Activated T-cell treated with anti-CD3 and anti-CD28 coated beads, Interleukin-2, amount 50 U/mL, for 4 hours (primary cell): ENCODE data around the gene SFRP2. TPM values are rescaled to one million over a fixed set of nuclear protein-coding genes. Genes with fewer than 3 reads are reported as not detected.

Experiments
- ATAC-seq, 2 donors: fragments of 200-7000 bp; cut with Tn5 transposase; one replicate each; pipeline ENCODE4 v1.10.0; 2021
- DNase-seq: peaks from one replicate; pipeline ENCODE4 v3.0.0-alpha.2; 2020
- H3K27me3 Mint-ChIP-seq: one replicate; pipeline ENCODE4 v1.8.0; 2021; ENCODE audit warnings: low read depth, mixed read lengths
- H3K36me3 Mint-ChIP-seq: one replicate; pipeline ENCODE4 v1.8.0; 2022; ENCODE audit warnings: mixed read lengths; ENCODE audit not compliant: insufficient read depth
- H3K4me1 Mint-ChIP-seq: one replicate; pipeline ENCODE4 v1.8.0; 2021; ENCODE audit warnings: low read depth, mixed read lengths
- H3K4me3 Mint-ChIP-seq: one replicate; pipeline ENCODE4 v1.8.0; 2021; ENCODE audit warnings: mild to moderate bottlenecking, moderate library complexity, mixed read lengths
- H3K9me3 Mint-ChIP-seq: one replicate; pipeline ENCODE4 v1.8.0; 2021; ENCODE audit warnings: mixed read lengths
- total RNA-seq, 3 donors: library from RNA; stranded (reverse); gene quantifications; one replicate each; pipeline ENCODE4 v1.2.1, GENCODE V29; 2021

Gene SFRP2
- total RNA-seq, 3 donors from 2014 or later: 0.24 to 0.68 (median 0.40) TPM

DNA sequence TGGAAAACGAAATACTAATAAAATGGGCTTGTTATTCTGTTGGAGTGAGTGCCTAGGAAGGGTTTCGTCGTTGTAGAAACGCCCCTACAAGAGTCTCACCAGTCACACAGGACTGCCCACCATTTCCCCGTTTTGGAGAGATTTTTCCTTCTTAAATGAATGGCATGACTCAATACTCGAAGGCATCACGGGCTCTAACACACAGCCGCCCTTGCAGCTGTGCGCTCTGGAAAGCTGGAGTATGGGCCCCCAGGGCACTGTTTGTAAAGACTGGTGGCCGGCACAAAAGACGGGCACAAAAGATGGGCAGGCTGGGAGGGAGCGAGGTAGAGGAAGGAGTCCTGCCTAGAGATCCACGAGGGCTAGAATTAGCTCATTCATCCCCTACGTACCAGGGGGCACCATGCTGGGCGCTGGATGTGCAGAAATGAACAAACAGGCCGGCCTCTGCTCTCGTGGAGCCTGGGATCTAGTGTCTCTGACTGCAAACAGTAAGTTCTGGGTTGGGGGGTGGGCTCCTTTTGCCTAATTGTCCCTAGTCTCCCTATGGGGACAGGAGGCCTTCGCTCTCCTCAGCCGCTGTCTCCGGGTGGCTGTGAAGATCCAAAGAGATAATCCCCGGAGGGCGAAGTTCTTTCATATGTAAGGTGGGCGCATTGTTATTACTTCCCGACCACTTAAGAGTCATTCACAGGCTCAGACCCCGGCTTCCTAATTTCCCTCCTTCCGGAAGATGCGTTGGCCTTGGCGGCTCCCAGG lies 1.0 kb upstream of the SFRP2 start:
- DNase-seq: no peak
- no peak for ATAC-seq
- H3K4me3 Mint-ChIP-seq: peak overlapping the region; percentile 25
- H3K36me3 Mint-ChIP-seq: no peaks in the 10 kb centered on the region
- H3K27me3 Mint-ChIP-seq: peaks cover 90% of the 10 kb centered on the region
- H3K9me3 Mint-ChIP-seq: no peaks in the 10 kb centered on the region
- H3K4me1 Mint-ChIP-seq: peaks cover 35% of the 10 kb centered on the region

- Mint-ChIP-seq H3K36me3 (no peaks in the 10 kb centered on the region), H3K4me3 (peak overlapping the region; percentile 60), H3K4me1 (peaks cover 35% of the 10 kb centered on the region), H3K27me3 (peaks cover 84% of the 10 kb centered on the region), H3K9me3 (no peaks in the 10 kb centered on the region)
- DNase-seq (no peak), ATAC-seq (no peak)
These were observed 851 bp downstream of the SFRP2 start for GRCh38 chr4:153788051-153788412.

GRCh38 chr4:153787575-153787974 lies 1.3 kb downstream of the SFRP2 start:
- H3K27me3 Mint-ChIP-seq: peaks cover 81% of the 10 kb centered on the region
- no peak overlapping the region for H3K4me3 Mint-ChIP-seq
- ATAC-seq (no peak), DNase-seq (no peak)
- no peaks in the 10 kb centered on the region for H3K36me3 Mint-ChIP-seq
- peaks cover 32% of the 10 kb centered on the region for H3K4me1 Mint-ChIP-seq
- no peaks in the 10 kb centered on the region for H3K9me3 Mint-ChIP-seq

DNA sequence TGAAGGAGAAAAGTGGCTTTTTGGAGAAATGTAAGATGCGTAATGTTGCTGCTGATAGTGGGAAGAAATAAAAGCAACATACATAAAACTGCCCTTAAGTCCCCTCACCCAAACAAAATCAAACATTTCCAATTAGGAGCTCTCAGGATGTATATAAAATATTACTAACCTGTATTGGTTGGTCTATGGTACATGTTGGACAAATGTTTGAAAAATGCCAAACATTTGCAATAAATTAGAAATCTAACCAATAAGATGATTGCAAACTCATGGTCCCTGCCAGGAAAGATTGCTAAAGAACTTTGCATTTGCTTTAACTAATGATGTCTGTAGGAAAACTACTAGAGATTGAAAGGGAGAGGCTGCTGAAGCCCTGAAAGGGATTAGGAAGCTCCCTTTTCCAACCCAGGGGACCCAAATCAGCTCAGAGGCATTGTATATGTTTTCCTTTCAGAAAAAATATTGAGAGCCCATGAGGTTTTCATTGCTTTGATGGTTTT lies 1.8 kb downstream of the SFRP2 start:
- H3K36me3 Mint-ChIP-seq: no peaks in the 10 kb centered on the region

GRCh38 chr4:153785910-153786721 lies 2.8 kb downstream of the SFRP2 start:
- DNase-seq (no peak), ATAC-seq (no peak)
- no peaks in the 10 kb centered on the region for H3K36me3 Mint-ChIP-seq
- H3K27me3 Mint-ChIP-seq: peaks cover 77% of the 10 kb centered on the region
- H3K9me3 Mint-ChIP-seq: no peaks in the 10 kb centered on the region
- H3K4me1 Mint-ChIP-seq: peaks cover 17% of the 10 kb centered on the region
- H3K4me3 Mint-ChIP-seq: no peak overlapping the region

More for the DNA sequence above, 1.8 kb downstream of the SFRP2 start:
- Mint-ChIP-seq H3K4me1 (peaks cover 27% of the 10 kb centered on the region), H3K9me3 (no peaks in the 10 kb centered on the region), H3K4me3 (no peak overlapping the region), H3K27me3 (peaks cover 77% of the 10 kb centered on the region)
- ATAC-seq (no peak), DNase-seq (no peak)

GRCh38 chr4:153784166-153784699 lies 4.7 kb downstream of the SFRP2 start:
- peaks cover 67% of the 10 kb centered on the region for H3K27me3 Mint-ChIP-seq
- DNase-seq (no peak), ATAC-seq (no peak)
- H3K9me3 Mint-ChIP-seq: no peaks in the 10 kb centered on the region
- H3K4me3 Mint-ChIP-seq: no peak overlapping the region
- no peaks in the 10 kb centered on the region for H3K36me3 Mint-ChIP-seq
- peaks cover 6% of the 10 kb centered on the region for H3K4me1 Mint-ChIP-seq

- DNase-seq (no peak), ATAC-seq (no peak)
- no peak overlapping the region for H3K4me3 Mint-ChIP-seq
- H3K4me1 Mint-ChIP-seq: no peaks in the 10 kb centered on the region
- H3K27me3 Mint-ChIP-seq: peaks cover 56% of the 10 kb centered on the region
- H3K36me3 Mint-ChIP-seq: no peaks in the 10 kb centered on the region
- H3K9me3 Mint-ChIP-seq: peaks cover 7% of the 10 kb centered on the region
These were observed 6.3 kb downstream of the SFRP2 start for GRCh38 chr4:153782581-153782980.

GRCh38 chr4:153781717-153782416 lies 7.0 kb downstream of the SFRP2 start:
- no peak for ATAC-seq
- H3K27me3 Mint-ChIP-seq: peaks cover 49% of the 10 kb centered on the region
- H3K36me3 Mint-ChIP-seq: no peaks in the 10 kb centered on the region
- no peak overlapping the region for H3K4me3 Mint-ChIP-seq
- H3K9me3 Mint-ChIP-seq: peaks cover 7% of the 10 kb centered on the region
- H3K4me1 Mint-ChIP-seq: no peaks in the 10 kb centered on the region
- DNase-seq: no peak

DNA sequence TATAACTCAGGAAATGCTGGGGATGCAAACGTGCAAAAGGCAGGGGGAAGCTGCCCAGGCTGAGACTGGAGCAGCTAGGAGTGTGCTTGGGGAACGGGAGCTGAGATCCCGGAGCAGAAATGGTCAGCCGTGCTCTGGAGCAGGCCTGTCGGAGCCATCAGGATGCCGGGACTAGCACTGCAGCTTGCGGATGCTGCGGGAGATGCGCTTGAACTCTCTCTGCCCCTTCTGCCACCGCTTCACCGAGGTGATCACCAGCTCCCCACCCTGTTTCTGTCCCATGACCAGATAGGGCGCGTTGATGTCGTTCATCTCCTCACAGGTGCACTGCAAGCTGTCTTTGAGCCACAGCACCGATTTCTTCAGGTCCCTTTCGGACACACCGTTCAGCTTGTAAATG lies 7.6 kb downstream of the SFRP2 start:
- DNase-seq (no peak), ATAC-seq (no peak)
- Mint-ChIP-seq H3K4me3 (no peak overlapping the region), H3K27me3 (peaks cover 49% of the 10 kb centered on the region), H3K9me3 (peaks cover 7% of the 10 kb centered on the region), H3K4me1 (no peaks in the 10 kb centered on the region), H3K36me3 (no peaks in the 10 kb centered on the region)

DNA sequence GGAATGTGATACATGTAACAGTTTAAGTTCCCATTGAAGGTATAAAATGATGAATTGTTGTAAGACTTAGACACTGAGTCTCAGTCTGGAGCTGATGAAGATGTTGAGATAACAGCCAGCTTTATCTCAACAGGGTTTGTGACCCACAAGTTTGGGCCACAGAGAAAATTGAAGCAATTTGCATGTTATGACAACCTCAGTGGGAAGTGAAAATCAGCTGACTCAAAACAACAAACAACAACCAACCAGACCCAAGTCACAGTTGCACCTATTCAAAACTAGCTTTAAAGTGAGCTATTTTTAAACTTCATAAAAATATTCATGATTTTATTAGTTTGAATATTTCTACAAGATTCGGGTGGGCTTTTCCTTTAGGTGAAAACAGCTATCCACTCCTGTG lies 8.0 kb downstream of the SFRP2 start:
- no peaks in the 10 kb centered on the region for H3K4me1 Mint-ChIP-seq
- no peak for DNase-seq
- H3K27me3 Mint-ChIP-seq: peaks cover 50% of the 10 kb centered on the region
- ATAC-seq: no peak
- H3K9me3 Mint-ChIP-seq: peaks cover 7% of the 10 kb centered on the region
- no peak overlapping the region for H3K4me3 Mint-ChIP-seq
- H3K36me3 Mint-ChIP-seq: no peaks in the 10 kb centered on the region

- Mint-ChIP-seq H3K4me3 (no peak overlapping the region), H3K27me3 (peaks cover 45% of the 10 kb centered on the region), H3K4me1 (no peaks in the 10 kb centered on the region), H3K9me3 (peaks cover 7% of the 10 kb centered on the region), H3K36me3 (no peaks in the 10 kb centered on the region)
- DNase-seq: no peak
- ATAC-seq: no peak
These were observed 8.7 kb downstream of the SFRP2 start for GRCh38 chr4:153780221-153780620.

GRCh38 chr4:153778383-153778782 lies 10.5 kb downstream of the SFRP2 start:
- no peak for ATAC-seq
- H3K9me3 Mint-ChIP-seq: peaks cover 7% of the 10 kb centered on the region
- H3K4me3 Mint-ChIP-seq: no peak overlapping the region
- DNase-seq: no peak
- no peaks in the 10 kb centered on the region for H3K36me3 Mint-ChIP-seq
- H3K27me3 Mint-ChIP-seq: peaks cover 31% of the 10 kb centered on the region
- no peaks in the 10 kb centered on the region for H3K4me1 Mint-ChIP-seq

GRCh38 chr4:153777421-153777820 lies 11.5 kb downstream of the SFRP2 start:
- Mint-ChIP-seq H3K9me3 (peaks cover 7% of the 10 kb centered on the region), H3K4me3 (no peak overlapping the region), H3K27me3 (peaks cover 38% of the 10 kb centered on the region), H3K4me1 (no peaks in the 10 kb centered on the region), H3K36me3 (no peaks in the 10 kb centered on the region)
- DNase-seq: no peak
- no peak for ATAC-seq

GRCh38 chr4:153776601-153777000 lies 12.3 kb downstream of the SFRP2 start:
- no peak overlapping the region for H3K4me3 Mint-ChIP-seq
- H3K4me1 Mint-ChIP-seq: no peaks in the 10 kb centered on the region
- peaks cover 7% of the 10 kb centered on the region for H3K9me3 Mint-ChIP-seq
- no peak for DNase-seq
- ATAC-seq: no peak
- peaks cover 36% of the 10 kb centered on the region for H3K27me3 Mint-ChIP-seq
- H3K36me3 Mint-ChIP-seq: no peaks in the 10 kb centered on the region
